K562 (cell line): ENCODE measurements around the gene BHLHE40. TPM values are rescaled to one million over a fixed set of nuclear protein-coding genes. Genes with fewer than 3 reads are reported as not detected.

Experiments
- CBX3 ChIP-seq, 2 experiments: IDR thresholded peaks; 1 replicate in 1 of 2; 2 replicates in 1 of 2; pipeline ENCODE4 v1.6.1; 2012; ENCODE audit warnings: inconsistent platforms in 2 of 2, low read length in 2 of 2, borderline replicate concordance in 1 of 2, control low read depth in 1 of 2
- CBX5 ChIP-seq: IDR thresholded peaks from 2 replicates; pipeline ENCODE4 v1.6.1; 2014; ENCODE audit warnings: low read depth, borderline replicate concordance
- CREM ChIP-seq: IDR thresholded peaks from 2 replicates; pipeline ENCODE4 v1.6.1; 2014; ENCODE audit warnings: antibody characterized with exemption, low read depth
- EZH2 ChIP-seq: IDR thresholded peaks from 2 replicates; pipeline ENCODE4 v1.6.1; 2012; ENCODE audit warnings: low read depth, mild to moderate bottlenecking, inconsistent platforms, low read length, borderline replicate concordance
- KLF16 ChIP-seq: IDR thresholded peaks from 2 replicates; pipeline ENCODE4 v1.6.1; 2016; ENCODE audit warnings: antibody characterized with exemption
- MTA1 ChIP-seq: fragments of 450-650 bp; IDR thresholded peaks from 2 replicates; pipeline ENCODE4 v1.6.1; 2017; ENCODE audit warnings: borderline replicate concordance
- NR2C2 ChIP-seq, 2 experiments: fragments of 200-800 bp in 1 of 2; sonication (Bioruptor generic) in 1 of 2; sonication (generic) in 1 of 2; formaldehyde crosslinking in 1 of 2; IDR thresholded peaks; 2 replicates each; pipeline versions ENCODE4 v1.6.1 to v1.8.0; 2016 to 2022; ENCODE audit warnings: mild to moderate bottlenecking in 1 of 2, missing compliant biosample characterization in 1 of 2, missing genetic modification characterization in 1 of 2, missing genetic modification reagents in 1 of 2
- NR4A1 ChIP-seq, 2 experiments: fragments of 250-450 bp in 1 of 2; fragments of 450-650 bp in 1 of 2; sonication (Bioruptor Pico) in 1 of 2; IDR thresholded peaks; 2 replicates each; pipeline versions ENCODE4 v1.4.0 to v1.6.1; 2016 to 2020; ENCODE audit warnings: mild to moderate bottlenecking in 2 of 2, missing compliant biosample characterization in 1 of 2, missing genetic modification characterization in 1 of 2, moderate library complexity in 1 of 2
- NRF1 ChIP-seq, 2 experiments: fragments of 450-650 bp; IDR thresholded peaks in 1 of 2; conservative IDR thresholded peaks in 1 of 2; 2 replicates each; pipeline ENCODE4 v1.6.1; 2014; ENCODE audit warnings: mild to moderate bottlenecking in 2 of 2
- PCBP1 ChIP-seq: fragments of 200-400 bp; formaldehyde crosslinking; IDR thresholded peaks from 2 replicates; pipeline ENCODE4 v1.6.1; 2018; ENCODE audit warnings: mild to moderate bottlenecking, low read depth, low read length; ENCODE audit not compliant: poor library complexity, severe bottlenecking
- RAD21 ChIP-seq, 2 experiments: fragments of 250-450 bp in 1 of 2; fragments of 450-650 bp in 1 of 2; sonication (Bioruptor Pico) in 1 of 2; formaldehyde crosslinking in 1 of 2; IDR thresholded peaks in 1 of 2; conservative IDR thresholded peaks in 1 of 2; 2 replicates each; pipeline versions ENCODE4 v1.4.0 to v1.8.0; 2020 to 2022; ENCODE audit warnings: mild to moderate bottlenecking in 2 of 2, moderate library complexity in 1 of 2
- RCOR1 ChIP-seq, 2 experiments: IDR thresholded peaks; 2 replicates each; pipeline ENCODE4 v1.6.1; 2012; ENCODE audit warnings: low read depth in 2 of 2, low read length in 2 of 2, borderline replicate concordance in 1 of 2, improper control_type of control experiment in 1 of 2
- TAL1 ChIP-seq: fragments of 450-650 bp; IDR thresholded peaks from 2 replicates; pipeline ENCODE4 v1.6.1; 2016; ENCODE audit warnings: mild to moderate bottlenecking
- TBL1XR1 ChIP-seq, 2 experiments: IDR thresholded peaks; 2 replicates each; pipeline ENCODE4 v1.6.1; 2012; ENCODE audit warnings: improper control_type of control experiment in 2 of 2, low read length in 2 of 2, mild to moderate bottlenecking in 1 of 2
- ZEB2 ChIP-seq: fragments of 450-650 bp; IDR thresholded peaks from 2 replicates; pipeline ENCODE4 v1.6.1; 2016
- ZNF583 ChIP-seq: fragments of 250-450 bp; sonication (Bioruptor Pico); IDR thresholded peaks from 2 replicates; pipeline ENCODE4 v1.4.0; 2020
- polyA plus RNA-seq, 8 experiments: library from polyadenylated mRNA; depleted of rRNA in 4 of 8; stranded (reverse) in 5 of 8; unstranded in 3 of 8; fragments of >200 nt; fragmentation: Nextera tagmentation in 2 of 8; fragmentation: Illumina TruSeq in 1 of 8; extraction: Ambion mirVana in 2 of 8; extraction: Trizol in 1 of 8; gene quantifications; 2 replicates each; pipeline versions ENCODE4 v1.2.1 to v1.2.3, GENCODE V29; 2011 to 2014; ENCODE audit warnings: inconsistent platforms in 1 of 8, missing spikeins in 1 of 8
- total RNA-seq, 7 experiments: library from RNA; depleted of rRNA in 6 of 7; stranded (reverse); fragments of >200 nt in 6 of 7; fragmentation: Illumina TruSeq in 2 of 7; extraction: Trizol in 2 of 7; gene quantifications; 2 replicates each; pipeline versions ENCODE4 v1.2.1 to v1.2.3, GENCODE V29; 2011 to 2021; ENCODE audit warnings: low replicate concordance in 1 of 7
- TF ChIP-seq, protein P1 (sequence below): fragments of 450-650 bp; formaldehyde crosslinking; IDR thresholded peaks from 2 replicates; pipeline ENCODE4 v1.4.0; 2020; ENCODE audit warnings: mild to moderate bottlenecking, mixed read lengths
- TF ChIP-seq, protein P2 (sequence below), 2 experiments: fragments of 150-350 bp in 1 of 2; IDR thresholded peaks; 2 replicates each; pipeline ENCODE4 v1.6.1; 2012 to 2016; ENCODE audit warnings: low read depth in 2 of 2, low read length in 2 of 2, mild to moderate bottlenecking in 1 of 2, moderate library complexity in 1 of 2
- TF ChIP-seq, protein P3 (sequence below), 2 experiments: IDR thresholded peaks; 2 replicates each; pipeline ENCODE4 v1.6.1; 2011; ENCODE audit warnings: borderline replicate concordance in 1 of 2, control low read depth in 1 of 2, low read depth in 1 of 2, low read length in 1 of 2, mild to moderate bottlenecking in 1 of 2, mixed read lengths in 1 of 2, moderate library complexity in 1 of 2; ENCODE audit not compliant: insufficient read depth in 1 of 2, insufficient read length in 1 of 2, poor library complexity in 1 of 2, severe bottlenecking in 1 of 2; ENCODE audit errors: extremely low read depth in 1 of 2

Gene BHLHE40
- total and polyA plus RNA-seq, 9 of the 15 experiments (the other 6 are each of a cell fraction or from before 2014, with no cell fraction given): 12.0 to 83.9 (median 31.4) TPM

DNA sequence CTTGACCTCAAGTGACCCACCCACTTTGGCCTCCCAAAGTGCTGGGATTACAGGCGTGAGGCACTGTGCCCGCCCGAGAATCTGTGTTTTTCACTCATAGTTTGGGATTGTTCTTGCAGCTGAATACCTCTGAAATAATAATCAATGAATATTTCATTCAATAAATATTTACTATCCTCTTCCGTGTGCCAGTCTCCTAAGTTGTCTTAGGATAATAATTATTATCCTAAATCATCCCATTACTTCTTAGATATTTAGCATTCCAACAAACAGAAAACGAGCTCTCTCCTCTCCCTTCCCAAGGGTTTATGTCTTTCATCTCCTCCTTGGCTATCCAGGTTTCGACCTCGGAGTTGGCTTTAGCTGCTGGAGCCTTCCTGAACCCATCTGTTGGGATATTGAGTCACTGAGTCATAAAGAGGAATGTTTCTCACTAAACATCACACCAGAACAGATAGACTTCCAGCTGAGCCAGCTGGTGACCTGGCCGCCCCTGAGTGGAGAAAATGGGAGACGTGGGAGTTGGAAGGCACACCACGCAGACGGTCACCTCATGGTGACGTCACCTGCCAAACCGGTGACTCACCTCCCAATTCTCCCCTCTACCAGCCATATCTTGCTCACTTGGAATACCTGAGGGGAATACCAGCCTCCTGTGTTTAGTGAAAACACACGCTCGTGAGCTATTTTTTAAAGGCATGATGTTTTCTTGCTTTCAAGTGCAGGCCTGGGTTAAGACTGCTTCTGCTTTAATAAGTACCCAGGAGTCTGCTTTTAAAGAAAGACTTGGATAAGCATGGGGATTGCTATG, 43.9 kb downstream of the BHLHE40 start (continued):
- TF ChIP-seq, protein P1, sequence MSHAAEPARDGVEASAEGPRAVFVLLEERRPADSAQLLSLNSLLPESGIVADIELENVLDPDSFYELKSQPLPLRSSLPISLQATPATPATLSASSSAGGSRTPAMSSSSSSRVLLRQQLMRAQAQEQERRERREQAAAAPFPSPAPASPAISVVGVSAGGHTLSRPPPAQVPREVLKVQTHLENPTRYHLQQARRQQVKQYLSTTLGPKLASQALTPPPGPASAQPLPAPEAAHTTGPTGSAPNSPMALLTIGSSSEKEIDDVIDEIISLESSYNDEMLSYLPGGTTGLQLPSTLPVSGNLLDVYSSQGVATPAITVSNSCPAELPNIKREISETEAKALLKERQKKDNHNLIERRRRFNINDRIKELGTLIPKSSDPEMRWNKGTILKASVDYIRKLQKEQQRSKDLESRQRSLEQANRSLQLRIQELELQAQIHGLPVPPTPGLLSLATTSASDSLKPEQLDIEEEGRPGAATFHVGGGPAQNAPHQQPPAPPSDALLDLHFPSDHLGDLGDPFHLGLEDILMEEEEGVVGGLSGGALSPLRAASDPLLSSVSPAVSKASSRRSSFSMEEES (CRISPR knock-in tag): no peak
- no peak for TF ChIP-seq NR4A1 (CRISPR knock-in tag; IDR thresholded peaks at IDR 0.05)
- peak; percentile 66 for TF ChIP-seq NR4A1 (tag; IDR thresholded peaks at IDR 0.05)
- no peak for TF ChIP-seq PCBP1
- TF ChIP-seq MTA1: peak; percentile 91
- TF ChIP-seq RCOR1 (IDR thresholded peaks at IDR 0.05; ENCODE audit: borderline replicate concordance in 1 of 2, low read depth in 2 of 2, low read length in 2 of 2): peak; percentile 65 to 83; a peak in 2 of 4 replicates
- TF ChIP-seq, protein P2, sequence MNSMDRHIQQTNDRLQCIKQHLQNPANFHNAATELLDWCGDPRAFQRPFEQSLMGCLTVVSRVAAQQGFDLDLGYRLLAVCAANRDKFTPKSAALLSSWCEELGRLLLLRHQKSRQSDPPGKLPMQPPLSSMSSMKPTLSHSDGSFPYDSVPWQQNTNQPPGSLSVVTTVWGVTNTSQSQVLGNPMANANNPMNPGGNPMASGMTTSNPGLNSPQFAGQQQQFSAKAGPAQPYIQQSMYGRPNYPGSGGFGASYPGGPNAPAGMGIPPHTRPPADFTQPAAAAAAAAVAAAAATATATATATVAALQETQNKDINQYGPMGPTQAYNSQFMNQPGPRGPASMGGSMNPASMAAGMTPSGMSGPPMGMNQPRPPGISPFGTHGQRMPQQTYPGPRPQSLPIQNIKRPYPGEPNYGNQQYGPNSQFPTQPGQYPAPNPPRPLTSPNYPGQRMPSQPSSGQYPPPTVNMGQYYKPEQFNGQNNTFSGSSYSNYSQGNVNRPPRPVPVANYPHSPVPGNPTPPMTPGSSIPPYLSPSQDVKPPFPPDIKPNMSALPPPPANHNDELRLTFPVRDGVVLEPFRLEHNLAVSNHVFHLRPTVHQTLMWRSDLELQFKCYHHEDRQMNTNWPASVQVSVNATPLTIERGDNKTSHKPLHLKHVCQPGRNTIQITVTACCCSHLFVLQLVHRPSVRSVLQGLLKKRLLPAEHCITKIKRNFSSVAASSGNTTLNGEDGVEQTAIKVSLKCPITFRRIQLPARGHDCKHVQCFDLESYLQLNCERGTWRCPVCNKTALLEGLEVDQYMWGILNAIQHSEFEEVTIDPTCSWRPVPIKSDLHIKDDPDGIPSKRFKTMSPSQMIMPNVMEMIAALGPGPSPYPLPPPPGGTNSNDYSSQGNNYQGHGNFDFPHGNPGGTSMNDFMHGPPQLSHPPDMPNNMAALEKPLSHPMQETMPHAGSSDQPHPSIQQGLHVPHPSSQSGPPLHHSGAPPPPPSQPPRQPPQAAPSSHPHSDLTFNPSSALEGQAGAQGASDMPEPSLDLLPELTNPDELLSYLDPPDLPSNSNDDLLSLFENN (IDR thresholded peaks at IDR 0.05; ENCODE audit: low read depth in 2 of 2, low read length in 2 of 2): peak in 1 of 2 experiments; percentile 77; a peak in 1 of 4 replicates
- peak in 1 of 2 experiments; percentile 45; a peak in 2 of 4 replicates for TF ChIP-seq NRF1 (conservative IDR thresholded peaks at IDR 0.05 in 1 of 2, IDR thresholded peaks at IDR 0.05 in 1 of 2)
- TF ChIP-seq KLF16: peak; percentile 82; the same call in 1 of the 2 replicates
- TF ChIP-seq TBL1XR1 (IDR thresholded peaks at IDR 0.05; ENCODE audit: low read length in 2 of 2): peak; percentile 20 to 93; a peak in 2 of 4 replicates
- TF ChIP-seq, protein P3, sequence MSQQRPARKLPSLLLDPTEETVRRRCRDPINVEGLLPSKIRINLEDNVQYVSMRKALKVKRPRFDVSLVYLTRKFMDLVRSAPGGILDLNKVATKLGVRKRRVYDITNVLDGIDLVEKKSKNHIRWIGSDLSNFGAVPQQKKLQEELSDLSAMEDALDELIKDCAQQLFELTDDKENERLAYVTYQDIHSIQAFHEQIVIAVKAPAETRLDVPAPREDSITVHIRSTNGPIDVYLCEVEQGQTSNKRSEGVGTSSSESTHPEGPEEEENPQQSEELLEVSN (IDR thresholded peaks at IDR 0.05; ENCODE audit: borderline replicate concordance in 1 of 2, extremely low read depth in 1 of 2, insufficient read depth in 1 of 2, insufficient read length in 1 of 2, low read depth in 1 of 2, low read length in 1 of 2, poor library complexity in 1 of 2, severe bottlenecking in 1 of 2): peak in 1 of 2 experiments; percentile 20
- TF ChIP-seq CBX3 (IDR thresholded peaks at IDR 0.05; ENCODE audit: borderline replicate concordance in 1 of 2, low read length in 2 of 2): peak in 1 of 2 experiments; percentile 89; a peak in 1 of 3 replicates
- 0 out of 2 replicates have a peak, but pooled peaks have one; percentile 43 for TF ChIP-seq TAL1
- peak; percentile 98 for TF ChIP-seq CREM
- no peak for TF ChIP-seq EZH2
- no peak for TF ChIP-seq NR2C2 (CRISPR knock-in tag; IDR thresholded peaks at IDR 0.05)
- TF ChIP-seq NR2C2 (tag; IDR thresholded peaks at IDR 0.05): peak; percentile 67
- no peak for TF ChIP-seq CBX5
- TF ChIP-seq ZEB2: peak; percentile 95
- TF ChIP-seq RAD21 (CRISPR knock-in tag; conservative IDR thresholded peaks at IDR 0.05 in 1 of 2, IDR thresholded peaks at IDR 0.05 in 1 of 2): 0 out of 4 replicates have a peak, but pooled peaks of 1 of the 2 experiments have one; percentile 23
- TF ChIP-seq ZNF583: peak; percentile 88
